ENCODE measurements around the gene CATSPER1.

DNA sequence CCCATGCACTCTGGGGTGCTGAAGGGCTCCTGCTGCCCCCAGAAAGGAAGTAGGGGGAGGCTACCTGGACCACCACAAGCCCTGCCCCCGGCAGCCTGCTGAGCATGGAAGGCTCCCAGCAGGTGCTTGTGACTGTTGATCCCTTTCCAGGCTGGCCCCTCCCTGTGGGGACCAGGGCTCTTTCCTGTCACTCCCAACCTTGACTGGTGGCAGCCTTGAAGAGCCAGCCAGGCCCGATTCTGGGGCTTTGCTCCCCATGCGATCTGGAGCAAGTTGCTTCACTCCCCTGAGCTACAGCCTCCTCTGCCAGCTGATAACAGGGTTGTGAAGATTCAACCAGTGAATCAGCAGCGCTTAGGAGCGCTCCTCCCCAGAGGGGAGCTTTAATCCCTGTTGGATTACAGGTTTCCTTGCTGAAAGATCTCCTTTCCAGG is 19.1 kb downstream of the CATSPER1 start:
- TF ChIP-seq, protein P1, sequence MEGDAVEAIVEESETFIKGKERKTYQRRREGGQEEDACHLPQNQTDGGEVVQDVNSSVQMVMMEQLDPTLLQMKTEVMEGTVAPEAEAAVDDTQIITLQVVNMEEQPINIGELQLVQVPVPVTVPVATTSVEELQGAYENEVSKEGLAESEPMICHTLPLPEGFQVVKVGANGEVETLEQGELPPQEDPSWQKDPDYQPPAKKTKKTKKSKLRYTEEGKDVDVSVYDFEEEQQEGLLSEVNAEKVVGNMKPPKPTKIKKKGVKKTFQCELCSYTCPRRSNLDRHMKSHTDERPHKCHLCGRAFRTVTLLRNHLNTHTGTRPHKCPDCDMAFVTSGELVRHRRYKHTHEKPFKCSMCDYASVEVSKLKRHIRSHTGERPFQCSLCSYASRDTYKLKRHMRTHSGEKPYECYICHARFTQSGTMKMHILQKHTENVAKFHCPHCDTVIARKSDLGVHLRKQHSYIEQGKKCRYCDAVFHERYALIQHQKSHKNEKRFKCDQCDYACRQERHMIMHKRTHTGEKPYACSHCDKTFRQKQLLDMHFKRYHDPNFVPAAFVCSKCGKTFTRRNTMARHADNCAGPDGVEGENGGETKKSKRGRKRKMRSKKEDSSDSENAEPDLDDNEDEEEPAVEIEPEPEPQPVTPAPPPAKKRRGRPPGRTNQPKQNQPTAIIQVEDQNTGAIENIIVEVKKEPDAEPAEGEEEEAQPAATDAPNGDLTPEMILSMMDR (IDR thresholded peaks at IDR 0.05; ENCODE audit: control extremely low read depth in 1 of 3, insufficient read depth in 1 of 3, low read depth in 1 of 3, low read length in 3 of 3) = no peak
- no peak for TF ChIP-seq HDAC6 (IDR thresholded peaks at IDR 0.05; ENCODE audit: low read depth, low read length)
